NCI-H2107 treated with DMSO at 0.1 percent for 48 hours (cell line): ENCODE measurements around the gene LYRM1.

Experiments
- DNase-seq: peaks from one replicate; lab custom pipeline; 2025; ENCODE audit not compliant: unreplicated experiment; lab: John Stamatoyannopoulos, UW

LYRM1 gene

DNA sequence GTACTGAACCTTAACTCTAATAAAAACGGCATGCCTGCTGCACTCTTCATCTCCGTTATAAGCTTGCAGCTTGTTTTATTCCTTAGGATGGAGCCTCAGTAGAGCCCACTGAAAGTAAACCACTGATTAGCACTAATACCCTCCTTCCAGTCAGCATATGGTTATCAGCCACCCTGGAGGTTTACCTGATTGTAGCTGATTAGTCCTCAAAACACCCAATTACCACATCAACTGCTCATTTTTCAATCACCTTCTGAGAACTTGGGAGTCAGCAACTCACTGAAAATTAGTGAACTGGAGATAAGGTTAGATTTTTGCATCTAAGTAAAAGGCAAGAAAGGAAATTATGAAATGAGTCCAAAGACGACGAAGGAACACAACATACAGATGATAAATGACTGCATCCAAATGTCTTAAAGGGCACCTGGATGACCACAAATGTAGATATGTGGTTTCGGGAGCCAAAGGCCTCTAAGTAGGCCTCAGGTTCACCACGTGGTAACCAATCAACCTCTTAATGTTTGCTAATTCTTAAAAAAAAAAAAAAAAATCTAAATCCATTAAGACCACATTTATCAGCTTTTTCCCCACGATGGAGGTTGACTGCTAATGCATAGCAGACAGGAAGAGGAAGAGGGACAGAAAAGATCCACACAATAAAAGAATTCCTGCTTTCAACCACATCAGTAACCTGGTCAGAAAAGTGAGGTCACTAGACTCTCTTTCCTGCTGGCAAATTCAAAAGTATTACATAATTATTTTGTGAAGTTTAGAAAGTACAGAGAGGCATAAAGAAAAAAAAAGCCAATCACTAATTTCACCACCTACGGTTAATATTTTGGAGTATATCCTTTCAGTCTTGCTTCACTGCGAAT is 28.4 kb upstream of the LYRM1 start:
- DNase-seq = no peak

- no peak for DNase-seq
Measured at GRCh38 chr16:20873331-20873730, 27.2 kb upstream of the LYRM1 start.

DNA sequence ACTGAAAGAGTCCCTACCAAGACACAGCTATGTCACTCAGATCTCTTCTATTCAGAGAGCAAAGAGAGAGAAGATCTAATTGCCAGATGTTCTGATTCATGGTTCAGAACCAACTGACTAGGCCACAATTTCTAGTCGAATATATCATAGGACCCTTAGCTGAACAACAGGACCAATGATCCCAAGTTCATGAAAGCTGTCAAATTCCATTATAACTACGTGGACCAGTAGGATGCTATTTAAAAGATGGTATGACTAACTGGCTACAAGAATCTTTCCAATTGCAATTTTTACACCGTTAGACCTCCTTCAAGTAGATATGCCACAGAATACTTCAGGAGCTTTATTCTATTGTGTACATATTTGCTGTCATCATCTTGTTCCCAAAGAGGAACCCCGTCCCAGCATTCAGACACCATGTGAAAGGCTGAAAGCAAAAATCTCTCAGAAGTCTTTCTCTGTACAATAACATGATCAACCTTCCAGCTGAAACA is 26.4 kb upstream of the LYRM1 start:
- no peak for DNase-seq

GRCh38 chr16:20875355-20875650 is 25.3 kb upstream of the LYRM1 start:
- DNase-seq = no peak

GRCh38 chr16:20878682-20879147 is 21.9 kb upstream of the LYRM1 start:
- no peak for DNase-seq

GRCh38 chr16:20879175-20880040 is 21.2 kb upstream of the LYRM1 start:
- DNase-seq = no peak

DNA sequence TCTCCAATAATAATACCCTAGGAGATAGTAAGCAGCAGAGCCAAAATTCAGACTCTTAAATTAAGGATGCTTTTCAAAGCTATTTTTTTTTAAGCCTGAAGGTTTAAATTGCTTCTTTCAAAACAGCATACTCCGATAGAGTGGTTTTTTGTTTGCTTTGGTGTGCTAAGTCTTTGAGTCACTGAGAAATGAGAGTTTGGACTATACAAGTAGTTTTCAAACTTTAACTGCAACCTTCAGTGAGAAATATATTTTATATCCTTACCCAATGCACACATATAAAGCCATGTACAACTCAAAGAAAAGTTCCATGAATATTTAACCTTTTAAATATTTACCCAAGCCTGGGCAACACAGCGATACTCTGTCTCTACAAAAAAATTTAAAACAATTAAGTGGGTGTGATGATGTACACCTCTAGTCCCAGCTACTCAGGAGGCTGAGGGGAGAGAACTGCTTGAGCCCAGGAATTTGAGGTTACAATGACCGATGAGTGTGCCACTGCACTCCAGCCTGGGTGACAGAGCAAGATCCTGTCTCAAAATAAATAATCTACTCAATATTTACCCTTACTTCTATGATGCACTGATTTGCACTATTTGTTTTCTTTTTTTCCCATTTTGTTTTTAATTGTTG is 19.6 kb upstream of the LYRM1 start:
- no peak for DNase-seq

DNA sequence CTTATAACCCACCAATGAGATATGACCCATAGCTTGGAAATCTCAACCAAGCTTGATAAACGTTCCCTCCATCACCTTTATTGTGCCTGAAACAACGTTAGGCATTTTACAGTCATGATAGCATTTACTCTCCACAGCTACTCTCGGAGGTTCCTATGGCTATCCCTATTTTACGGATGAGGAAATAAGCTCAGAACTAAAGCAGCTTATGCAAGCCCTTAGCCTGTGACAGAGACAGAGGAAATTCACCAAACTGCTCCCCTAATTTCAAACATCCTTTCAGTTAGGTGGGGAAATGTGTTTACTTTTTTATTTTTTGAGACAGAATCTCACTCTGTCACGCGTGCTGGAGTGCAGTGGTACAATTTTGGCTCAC is 19.1 kb upstream of the LYRM1 start:
- DNase-seq = no peak

- DNase-seq = no peak
Measured at GRCh38 chr16:20883554-20884239, 16.9 kb upstream of the LYRM1 start.

DNA sequence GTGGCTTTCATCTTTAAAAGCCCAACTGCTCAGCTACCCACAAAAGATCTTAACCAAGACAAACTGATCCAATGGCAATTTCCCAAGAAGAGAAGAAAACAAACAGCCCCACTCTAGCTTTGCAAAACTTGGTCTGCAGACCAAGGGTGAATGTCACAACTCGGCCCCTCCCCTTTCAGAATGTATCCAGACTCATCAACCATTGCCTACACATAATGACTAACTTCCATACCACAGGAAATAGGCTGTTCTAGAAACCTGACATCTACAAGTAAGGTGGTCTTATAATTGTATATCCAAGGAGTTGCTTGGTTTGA is 16.4 kb upstream of the LYRM1 start:
- no peak for DNase-seq

DNA sequence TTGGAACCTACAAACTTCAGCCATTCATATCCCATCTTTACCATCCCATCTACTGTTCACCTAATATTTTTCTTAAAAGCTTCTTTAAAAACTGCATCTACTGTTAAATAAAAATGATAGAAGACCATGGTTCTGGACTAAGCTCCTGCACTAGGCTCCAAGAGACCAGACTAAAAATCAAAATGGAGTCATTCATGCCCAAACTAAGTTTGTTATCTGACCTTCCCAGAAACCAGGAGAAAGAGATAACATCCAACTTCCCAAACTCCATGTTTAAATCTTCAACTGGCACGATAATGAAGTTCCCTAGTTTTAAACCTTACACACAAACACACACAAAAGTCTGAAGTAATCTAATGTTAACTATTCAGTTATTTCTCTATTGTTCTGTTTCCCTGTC is 14.3 kb upstream of the LYRM1 start:
- no peak for DNase-seq

DNA sequence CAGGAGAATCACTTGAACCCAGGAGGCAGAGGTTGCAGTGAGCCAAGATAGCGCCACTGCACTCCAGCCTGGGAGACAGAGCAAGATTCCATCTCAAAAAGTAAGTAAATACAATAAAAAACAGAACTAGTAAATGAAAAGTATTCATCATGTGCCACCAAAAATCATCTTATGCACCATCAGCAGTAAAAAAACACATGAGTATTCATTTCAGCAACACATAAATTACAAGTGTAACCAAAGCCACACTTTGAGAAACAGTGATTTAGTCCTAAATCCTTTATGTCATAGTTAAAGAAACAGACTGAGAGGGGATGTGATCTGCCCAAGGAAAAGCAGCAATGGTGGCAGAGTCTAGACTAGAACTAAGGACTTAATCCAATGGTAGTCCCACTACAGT is 13.4 kb upstream of the LYRM1 start:
- DNase-seq = no peak

DNA sequence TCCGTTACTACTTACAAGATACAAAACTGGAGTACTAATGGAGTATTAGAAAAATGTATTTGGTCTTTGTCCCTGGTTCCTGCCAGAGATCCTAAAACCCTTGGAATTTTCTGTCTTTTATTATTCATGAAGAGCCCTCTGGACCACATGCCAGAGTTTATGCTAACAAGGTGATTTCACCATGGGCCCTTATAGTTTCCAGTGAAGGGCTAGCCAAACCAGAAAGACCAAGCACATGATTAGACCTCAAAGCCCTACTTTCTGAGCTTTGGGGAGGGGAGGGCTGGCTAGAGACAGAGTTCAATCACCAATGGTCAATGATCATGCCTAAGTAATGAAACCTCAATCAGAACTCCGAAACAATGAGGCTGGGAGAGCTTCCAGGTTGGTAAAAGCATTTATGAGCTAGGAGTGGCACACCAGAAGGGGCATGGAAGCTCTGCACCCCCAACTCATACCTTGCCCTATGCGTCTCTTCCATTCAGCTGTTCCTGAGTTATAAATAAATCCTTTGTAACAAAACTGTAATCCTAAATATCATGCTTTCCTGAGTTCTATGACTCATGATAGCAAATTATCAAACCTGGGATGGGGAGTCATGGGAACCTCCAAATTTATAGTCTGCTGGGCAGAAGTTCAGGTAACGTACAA is 10.8 kb upstream of the LYRM1 start:
- no peak for DNase-seq

DNA sequence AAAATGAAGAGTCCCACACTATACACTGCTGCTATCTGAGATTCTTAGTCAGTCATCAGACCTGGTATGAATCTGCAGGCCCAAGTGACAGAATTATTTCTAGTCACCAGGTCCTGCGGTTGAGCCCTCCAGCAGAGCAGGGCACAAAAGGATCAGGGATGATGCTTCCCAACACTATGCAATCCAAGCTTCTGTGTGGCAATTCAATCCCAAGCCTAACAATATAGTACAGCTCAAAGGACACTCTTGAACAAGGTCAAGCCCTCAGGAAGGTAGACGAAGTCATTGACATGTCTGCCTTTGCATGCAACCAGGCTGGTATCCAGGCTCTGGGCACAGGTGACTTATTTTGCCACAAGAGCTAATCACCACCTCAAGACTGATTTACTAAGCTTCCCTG is 6.2 kb upstream of the LYRM1 start:
- no peak for DNase-seq

DNA sequence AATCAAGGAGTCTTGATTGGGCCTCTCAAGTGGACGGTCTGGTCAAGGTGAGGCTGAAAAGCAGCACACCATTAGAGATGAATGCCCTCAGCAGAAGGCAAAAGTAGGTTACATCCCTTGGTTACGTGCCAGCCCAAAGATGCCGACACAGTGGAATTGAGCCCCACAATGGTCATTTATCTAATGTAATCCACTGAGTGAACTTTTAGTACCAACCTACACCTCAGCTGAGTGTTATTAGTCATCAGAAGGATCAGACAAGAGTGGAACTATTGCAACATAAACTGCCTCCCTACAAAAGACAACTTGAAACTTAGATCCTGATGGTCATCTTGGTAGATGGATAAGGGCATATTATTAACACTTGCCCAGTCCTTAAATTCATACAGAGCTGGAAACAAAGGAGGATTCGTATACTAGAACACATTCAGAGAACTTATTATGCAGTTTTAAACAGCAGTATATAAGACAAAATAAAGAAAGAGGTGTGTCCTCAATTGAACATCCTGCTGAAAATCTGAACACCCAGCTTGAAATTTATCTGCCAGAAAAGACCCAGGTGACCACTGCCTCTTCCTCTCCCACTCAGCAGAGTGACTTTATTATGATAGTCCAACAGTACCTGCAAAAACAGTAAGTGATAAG is 3.2 kb upstream of the LYRM1 start:
- DNase-seq = no peak

DNA sequence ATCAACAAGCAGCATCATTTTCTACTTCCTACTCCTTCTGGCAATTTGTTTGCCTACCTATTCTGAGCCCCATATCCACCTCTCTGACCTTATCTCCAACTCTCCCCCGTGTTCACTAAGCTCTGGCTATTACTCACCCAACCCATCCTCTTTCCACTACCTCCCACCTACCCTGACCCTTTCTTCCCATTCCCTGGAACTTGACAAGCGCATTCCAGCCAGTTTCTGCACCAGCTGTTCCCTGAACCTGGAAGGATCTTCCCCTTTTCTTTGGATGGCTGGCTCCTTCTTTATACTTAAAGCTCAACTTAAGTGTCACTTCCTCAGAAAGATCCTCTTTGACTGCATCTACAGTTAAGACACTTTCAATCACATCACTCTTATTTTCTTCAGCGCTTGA is 2.6 kb upstream of the LYRM1 start:
- DNase-seq = no peak

- DNase-seq = no peak
Measured at GRCh38 chr16:20899071-20899470, 1.5 kb upstream of the LYRM1 start.

- no peak for DNase-seq
Measured at GRCh38 chr16:20899477-20900298, 883 bp upstream of the LYRM1 start.

DNA sequence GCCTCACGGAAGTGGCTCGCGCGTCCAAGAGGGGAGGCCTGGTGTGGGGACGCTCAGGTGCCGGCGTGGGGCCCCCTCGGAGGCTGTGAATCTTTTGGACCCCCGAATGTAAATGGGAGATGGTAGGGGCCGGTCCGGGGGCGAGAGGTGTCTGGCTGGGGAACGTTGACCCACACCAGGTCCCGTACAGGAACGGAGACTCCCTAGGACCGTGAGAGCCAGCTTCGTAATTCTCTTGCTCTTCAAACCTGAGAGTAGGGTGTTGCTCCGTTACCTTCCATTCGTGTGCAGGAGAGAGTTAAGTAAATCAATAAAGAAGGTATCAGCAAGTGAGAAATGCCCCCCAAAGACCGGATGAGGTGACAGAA is 481 bp downstream of the LYRM1 start:
- no peak for DNase-seq
